ENCODE results near the gene ESYT2.
A peak's percentile ranks its signal among the peaks of the same experiment; 100 is the strongest.

The ESYT2 gene

GRCh38 chr7:158820656-158821055, 8.7 kb downstream of the ESYT2 start:
- H3K4me3 ChIP-seq (ENCODE audit: low read length) = no peak overlapping the region
- TF ChIP-seq, protein P1, sequence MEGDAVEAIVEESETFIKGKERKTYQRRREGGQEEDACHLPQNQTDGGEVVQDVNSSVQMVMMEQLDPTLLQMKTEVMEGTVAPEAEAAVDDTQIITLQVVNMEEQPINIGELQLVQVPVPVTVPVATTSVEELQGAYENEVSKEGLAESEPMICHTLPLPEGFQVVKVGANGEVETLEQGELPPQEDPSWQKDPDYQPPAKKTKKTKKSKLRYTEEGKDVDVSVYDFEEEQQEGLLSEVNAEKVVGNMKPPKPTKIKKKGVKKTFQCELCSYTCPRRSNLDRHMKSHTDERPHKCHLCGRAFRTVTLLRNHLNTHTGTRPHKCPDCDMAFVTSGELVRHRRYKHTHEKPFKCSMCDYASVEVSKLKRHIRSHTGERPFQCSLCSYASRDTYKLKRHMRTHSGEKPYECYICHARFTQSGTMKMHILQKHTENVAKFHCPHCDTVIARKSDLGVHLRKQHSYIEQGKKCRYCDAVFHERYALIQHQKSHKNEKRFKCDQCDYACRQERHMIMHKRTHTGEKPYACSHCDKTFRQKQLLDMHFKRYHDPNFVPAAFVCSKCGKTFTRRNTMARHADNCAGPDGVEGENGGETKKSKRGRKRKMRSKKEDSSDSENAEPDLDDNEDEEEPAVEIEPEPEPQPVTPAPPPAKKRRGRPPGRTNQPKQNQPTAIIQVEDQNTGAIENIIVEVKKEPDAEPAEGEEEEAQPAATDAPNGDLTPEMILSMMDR (conservative IDR thresholded peaks at IDR 0.05; ENCODE audit: low read length) = no peak
- no peak for DNase-seq (ENCODE audit: low read depth)

DNA sequence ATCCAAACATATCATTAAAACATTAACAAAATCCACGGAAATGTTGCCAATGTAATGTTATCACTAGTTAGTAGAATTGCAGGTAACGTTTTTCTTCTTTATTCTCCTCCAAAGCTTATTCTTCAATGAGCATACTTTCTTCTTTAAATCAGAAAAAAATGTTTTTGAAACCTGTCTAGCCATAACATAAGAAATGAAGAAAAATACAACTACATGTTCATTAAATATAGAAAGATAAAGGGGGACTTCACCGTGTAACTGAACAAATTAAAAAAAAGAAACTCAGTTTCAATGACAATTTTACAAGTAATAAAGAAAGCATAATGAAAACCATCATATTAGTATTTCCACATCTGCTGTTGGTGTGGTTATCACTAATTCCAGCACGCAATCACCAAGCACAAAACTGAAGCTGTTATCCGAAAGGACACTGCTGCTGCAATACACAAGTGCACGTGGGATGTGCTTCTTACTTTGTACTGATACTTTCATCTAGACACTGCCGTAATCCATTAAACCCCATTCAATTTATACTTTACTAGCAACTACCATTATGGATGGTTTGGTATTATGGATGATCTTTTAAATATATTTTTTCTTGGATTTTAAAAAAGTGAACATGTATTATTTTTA, 9.6 kb downstream of the ESYT2 start:
- DNase-seq (ENCODE audit: low read depth) = peak; percentile 61
- TF ChIP-seq, protein P1 (conservative IDR thresholded peaks at IDR 0.05; ENCODE audit: low read length) = no peak
- peak overlapping the region; percentile 43 for H3K4me3 ChIP-seq (ENCODE audit: low read length)

DNA sequence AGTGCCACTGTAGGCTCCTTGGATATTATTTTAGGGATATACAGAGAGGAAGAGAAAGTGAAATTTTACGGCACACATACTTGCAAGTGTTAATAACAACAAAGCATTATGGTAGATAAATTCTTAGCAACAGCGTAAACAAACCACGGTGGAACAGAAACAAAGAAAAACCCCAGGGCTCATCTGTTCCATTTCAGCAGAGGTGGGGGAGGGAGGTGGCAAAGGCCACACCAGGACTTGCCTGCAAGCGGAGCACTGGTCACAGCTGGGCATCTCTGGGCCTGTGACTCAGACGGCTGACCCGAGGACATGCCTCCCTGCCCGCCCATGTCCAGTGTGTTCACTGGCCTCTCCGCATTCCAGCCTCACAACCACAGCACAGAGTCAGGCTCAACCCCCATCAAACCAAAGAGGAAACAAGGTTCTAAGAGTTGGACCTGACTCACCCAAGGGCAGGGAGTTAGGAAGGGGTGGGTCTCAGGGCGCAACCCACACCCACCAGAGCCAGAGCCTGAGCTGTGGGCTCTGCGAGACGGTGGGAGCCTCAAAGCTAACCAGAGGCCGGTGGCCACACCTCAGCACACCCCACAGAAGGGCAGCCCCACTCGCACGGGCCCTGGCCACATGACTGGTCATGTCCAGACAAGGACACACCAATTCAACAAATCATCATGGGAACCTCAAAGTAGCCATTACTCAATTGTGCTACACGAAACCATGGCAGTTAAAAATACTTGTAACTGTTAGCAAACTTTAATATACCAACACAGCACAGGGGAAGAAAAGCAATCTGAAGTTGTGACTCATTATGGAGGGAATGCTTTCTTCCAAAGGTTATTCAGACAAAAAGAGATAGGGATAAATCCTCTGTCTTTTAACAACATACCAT, 10.7 kb downstream of the ESYT2 start:
- TF ChIP-seq, protein P1 (conservative IDR thresholded peaks at IDR 0.05; ENCODE audit: low read length) = peak; percentile 20; the same call in 1 of the 2 replicates
- peak overlapping the region; percentile 43 for H3K4me3 ChIP-seq (ENCODE audit: low read length)
- DNase-seq (ENCODE audit: low read depth) = peak; percentile 98

DNA sequence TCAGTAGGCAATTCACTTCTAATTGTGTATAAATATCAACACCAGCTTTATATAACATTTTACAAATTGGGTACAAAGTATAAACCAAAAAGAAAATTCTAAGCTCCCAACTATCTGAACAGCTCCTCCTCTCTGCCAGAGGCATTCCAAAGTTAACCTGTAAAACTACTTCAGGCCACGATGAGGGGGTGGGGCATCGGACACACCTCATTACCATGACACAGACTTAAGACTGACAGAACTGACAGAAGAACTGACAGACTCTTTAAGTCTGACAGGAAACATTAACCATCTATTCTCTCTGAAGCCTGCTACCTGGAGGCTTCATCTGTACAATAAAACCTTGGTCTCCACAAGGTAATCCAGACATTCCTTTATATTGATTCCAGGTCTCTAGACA, 12.3 kb downstream of the ESYT2 start:
- TF ChIP-seq, protein P1 (conservative IDR thresholded peaks at IDR 0.05; ENCODE audit: low read length) = no peak
- no peak for DNase-seq (ENCODE audit: low read depth)
- no peak overlapping the region for H3K4me3 ChIP-seq (ENCODE audit: low read length)

- H3K4me3 ChIP-seq (ENCODE audit: low read length) = peak overlapping the region; percentile 14
- TF ChIP-seq, protein P1 (conservative IDR thresholded peaks at IDR 0.05; ENCODE audit: low read length) = no peak
- peak; percentile 28 for DNase-seq (ENCODE audit: low read depth)
Observed at GRCh38 chr7:158816271-158816670, 13.0 kb downstream of the ESYT2 start.

DNA sequence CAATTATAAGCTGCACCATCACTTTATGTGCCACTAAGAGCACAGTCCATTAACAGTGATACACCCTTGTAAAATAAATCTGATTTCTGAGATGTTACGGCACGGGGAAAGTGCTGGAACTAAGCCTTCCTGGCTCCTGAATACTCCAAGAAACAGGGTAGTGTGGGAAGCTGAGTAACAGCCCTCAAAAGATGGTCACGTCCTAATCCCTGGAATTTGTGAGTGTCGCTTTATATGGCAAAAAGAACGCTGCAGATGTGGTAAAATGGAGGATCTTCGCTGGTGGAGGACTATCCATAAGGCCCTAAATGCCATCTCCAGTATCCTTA, 13.5 kb downstream of the ESYT2 start:
- no peak for DNase-seq (ENCODE audit: low read depth)
- H3K4me3 ChIP-seq (ENCODE audit: low read length) = no peak overlapping the region; the same call in 1 of the 2 replicates

More for the DNA sequence above, 13.5 kb downstream of the ESYT2 start:
- TF ChIP-seq, protein P1 (conservative IDR thresholded peaks at IDR 0.05; ENCODE audit: low read length) = no peak
